K562 (cell line): ENCODE data around the gene LYPLA2. TPM values are rescaled to one million over a fixed set of nuclear protein-coding genes. Genes with fewer than 3 reads are reported as not detected.

Experiments used
- BCOR ChIP-seq: fragments of 450-650 bp; IDR thresholded peaks from 2 replicates; pipeline ENCODE4 v1.6.1; 2016
- ESRRB ChIP-seq: fragments of 250-450 bp; sonication (Bioruptor Pico); IDR thresholded peaks from 2 replicates; pipeline ENCODE4 v1.5.0; 2020; ENCODE audit warnings: mild to moderate bottlenecking, moderate library complexity, borderline replicate concordance
- GABPA ChIP-seq: fragments of 200-800 bp; sonication (Bioruptor generic); conservative IDR thresholded peaks from 2 replicates; pipeline ENCODE4 v1.6.1; 2016; ENCODE audit warnings: low read depth, missing genetic modification characterization, missing compliant biosample characterization
- NFE2L1 ChIP-seq: fragments of 450-650 bp; IDR thresholded peaks from 2 replicates; pipeline ENCODE4 v1.6.1; 2016; ENCODE audit warnings: missing genetic modification characterization, low read depth, mild to moderate bottlenecking, missing compliant biosample characterization, moderate library complexity, borderline replicate concordance
- POLR2AphosphoS2 ChIP-seq: IDR thresholded peaks from 2 replicates; pipeline ENCODE4 v1.6.1; 2012; ENCODE audit warnings: low read length, improper control_type of control experiment
- POLR2G ChIP-seq: fragments of 200-400 bp; formaldehyde crosslinking; IDR thresholded peaks from 2 replicates; pipeline ENCODE4 v1.6.1; 2017; ENCODE audit warnings: low read depth, mild to moderate bottlenecking, antibody characterized with exemption, low read length, moderate library complexity
- SMAD4 ChIP-seq: fragments of 250-450 bp; sonication (Bioruptor Pico); conservative IDR thresholded peaks from 2 replicates; pipeline ENCODE4 v1.8.0; 2021; ENCODE audit warnings: inconsistent platforms, mild to moderate bottlenecking, moderate library complexity
- STAT6 ChIP-seq: sonication (generic); formaldehyde crosslinking; IDR thresholded peaks from 2 replicates; pipeline ENCODE4 v1.8.1; 2023; ENCODE audit warnings: mild to moderate bottlenecking, missing genetic modification reagents
- TFAM ChIP-seq: fragments of 250-450 bp; sonication (Bioruptor Pico); conservative IDR thresholded peaks from 2 replicates; pipeline ENCODE4 v1.5.0; 2021; ENCODE audit warnings: mild to moderate bottlenecking, moderate library complexity
- XRCC5 ChIP-seq: fragments of 200-400 bp; formaldehyde crosslinking; IDR thresholded peaks from 2 replicates; pipeline ENCODE4 v1.6.1; 2017; ENCODE audit warnings: low read depth, mild to moderate bottlenecking, low read length
- ZBTB1 ChIP-seq: sonication (generic); formaldehyde crosslinking; IDR thresholded peaks from 2 replicates; pipeline ENCODE4 v1.8.1; 2023; ENCODE audit warnings: missing genetic modification reagents, low read depth, mild to moderate bottlenecking, borderline replicate concordance
- ZBTB34 ChIP-seq: fragments of 250-450 bp; sonication (Bioruptor Pico); IDR thresholded peaks from 2 replicates; pipeline ENCODE4 v1.8.0; 2021; ENCODE audit warnings: mild to moderate bottlenecking, moderate library complexity
- ZNF280B ChIP-seq: fragments of 250-450 bp; sonication (Bioruptor Pico); IDR thresholded peaks from 2 replicates; pipeline ENCODE4 v1.5.1; 2021; ENCODE audit warnings: mild to moderate bottlenecking
- ZNF778 ChIP-seq: fragments of 450-650 bp; formaldehyde crosslinking; IDR thresholded peaks from 2 replicates; pipeline ENCODE4 v1.4.0; 2020; ENCODE audit warnings: mild to moderate bottlenecking, moderate library complexity
- polyA plus RNA-seq, 8 experiments: library from polyadenylated mRNA; depleted of rRNA in 4 of 8; stranded (reverse) in 5 of 8; unstranded in 3 of 8; fragments of >200 nt; fragmentation: Nextera tagmentation in 2 of 8; fragmentation: Illumina TruSeq in 1 of 8; extraction: Ambion mirVana in 2 of 8; extraction: Trizol in 1 of 8; gene quantifications; 2 replicates each; pipeline versions ENCODE4 v1.2.1 to v1.2.3, GENCODE V29; 2011 to 2014; ENCODE audit warnings: inconsistent platforms in 1 of 8, missing spikeins in 1 of 8
- total RNA-seq, 7 experiments: library from RNA; depleted of rRNA in 6 of 7; stranded (reverse); fragments of >200 nt in 6 of 7; fragmentation: Illumina TruSeq in 2 of 7; extraction: Trizol in 2 of 7; gene quantifications; 2 replicates each; pipeline versions ENCODE4 v1.2.1 to v1.2.3, GENCODE V29; 2011 to 2021; ENCODE audit warnings: low replicate concordance in 1 of 7
- TF ChIP-seq, protein P1 (sequence below): sonication (generic); formaldehyde crosslinking; IDR thresholded peaks from 2 replicates; pipeline ENCODE4 v1.8.0; 2022; ENCODE audit warnings: mild to moderate bottlenecking, missing genetic modification reagents, borderline replicate concordance
- TF ChIP-seq, protein P2 (sequence below): fragments of 250-450 bp; sonication (Bioruptor Pico); IDR thresholded peaks from 2 replicates; pipeline ENCODE4 v1.8.0; 2022; ENCODE audit warnings: moderate library complexity, mild to moderate bottlenecking, inconsistent platforms

The LYPLA2 gene
- total and polyA plus RNA-seq, 9 of the 15 experiments (the other 6 are each of a cell fraction or from before 2014, with no cell fraction given): 3.9 to 128 (median 60.1) TPM

GRCh38 chr1:23799570-23800399, 8.8 kb downstream of the LYPLA2 start (continued):
- TF ChIP-seq ZNF280B (no peak), SMAD4 (CRISPR knock-in tag) (peak; percentile 67), GABPA (tag) (peak; percentile 51), ESRRB (CRISPR knock-in tag) (no peak; the same call in 1 of the 2 replicates), POLR2G (peak; percentile 77), POLR2AphosphoS2 (peak; percentile 71; the same call in 1 of the 2 replicates), TFAM (CRISPR knock-in tag) (no peak), ZNF778 (CRISPR knock-in tag) (no peak), XRCC5 (0 out of 2 replicates have a peak, but pooled peaks have one; percentile 36), STAT6 (CRISPR knock-in tag) (no peak; the same call in 1 of the 2 replicates), ZBTB34 (CRISPR knock-in tag) (no peak), ZBTB1 (CRISPR knock-in tag) (no peak), BCOR (peak; percentile 20; the same call in 1 of the 2 replicates), NFE2L1 (tag) (no peak)
- TF ChIP-seq, protein P1, sequence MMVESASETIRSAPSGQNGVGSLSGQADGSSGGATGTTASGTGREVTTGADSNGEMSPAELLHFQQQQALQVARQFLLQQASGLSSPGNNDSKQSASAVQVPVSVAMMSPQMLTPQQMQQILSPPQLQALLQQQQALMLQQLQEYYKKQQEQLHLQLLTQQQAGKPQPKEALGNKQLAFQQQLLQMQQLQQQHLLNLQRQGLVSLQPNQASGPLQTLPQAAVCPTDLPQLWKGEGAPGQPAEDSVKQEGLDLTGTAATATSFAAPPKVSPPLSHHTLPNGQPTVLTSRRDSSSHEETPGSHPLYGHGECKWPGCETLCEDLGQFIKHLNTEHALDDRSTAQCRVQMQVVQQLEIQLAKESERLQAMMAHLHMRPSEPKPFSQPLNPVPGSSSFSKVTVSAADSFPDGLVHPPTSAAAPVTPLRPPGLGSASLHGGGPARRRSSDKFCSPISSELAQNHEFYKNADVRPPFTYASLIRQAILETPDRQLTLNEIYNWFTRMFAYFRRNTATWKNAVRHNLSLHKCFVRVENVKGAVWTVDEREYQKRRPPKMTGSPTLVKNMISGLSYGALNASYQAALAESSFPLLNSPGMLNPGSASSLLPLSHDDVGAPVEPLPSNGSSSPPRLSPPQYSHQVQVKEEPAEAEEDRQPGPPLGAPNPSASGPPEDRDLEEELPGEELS: no peak
- TF ChIP-seq, protein P2, sequence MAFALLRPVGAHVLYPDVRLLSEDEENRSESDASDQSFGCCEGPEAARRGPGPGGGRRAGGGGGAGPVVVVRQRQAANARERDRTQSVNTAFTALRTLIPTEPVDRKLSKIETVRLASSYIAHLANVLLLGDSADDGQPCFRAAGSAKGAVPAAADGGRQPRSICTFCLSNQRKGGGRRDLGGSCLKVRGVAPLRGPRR: no peak
